Effector memory CD4-positive, alpha-beta T cell (primary cell): ENCODE data around the gene AKAP13.

Experiments used
- DNase-seq, 3 donors: peaks; one replicate each; pipeline ENCODE4 v3.0.0-alpha.2; 2020
- H3K27ac ChIP-seq: 2 replicates; pipeline ENCODE4 v1.7.0; 2013; ENCODE audit warnings: mild to moderate bottlenecking, low read length, moderate library complexity; ENCODE audit not compliant: insufficient read depth, poor library complexity, severe bottlenecking
- H3K27me3 ChIP-seq: replicated peaks from 2 replicates; pipeline ENCODE4 v1.7.0; 2013; ENCODE audit warnings: mild to moderate bottlenecking, low read length; ENCODE audit not compliant: insufficient read depth, control insufficient read depth, poor library complexity, severe bottlenecking
- H3K36me3 ChIP-seq: 2 replicates; pipeline ENCODE4 v1.7.0; 2013; ENCODE audit warnings: mild to moderate bottlenecking, low read length, moderate library complexity; ENCODE audit not compliant: control insufficient read depth, insufficient read depth
- H3K4me1 ChIP-seq: 2 replicates; pipeline ENCODE4 v1.7.0; 2013; ENCODE audit warnings: low read length, mild to moderate bottlenecking; ENCODE audit not compliant: control insufficient read depth, insufficient read depth, poor library complexity, severe bottlenecking
- H3K4me3 ChIP-seq: 2 replicates; pipeline ENCODE4 v1.7.0; 2013; ENCODE audit warnings: low read length, low read depth, mild to moderate bottlenecking; ENCODE audit not compliant: insufficient read depth, poor library complexity, severe bottlenecking
- H3K9me3 ChIP-seq: 2 replicates; pipeline ENCODE4 v1.7.0; 2013; ENCODE audit warnings: mild to moderate bottlenecking, low read length, moderate library complexity; ENCODE audit not compliant: control insufficient read depth

AKAP13 gene

DNA sequence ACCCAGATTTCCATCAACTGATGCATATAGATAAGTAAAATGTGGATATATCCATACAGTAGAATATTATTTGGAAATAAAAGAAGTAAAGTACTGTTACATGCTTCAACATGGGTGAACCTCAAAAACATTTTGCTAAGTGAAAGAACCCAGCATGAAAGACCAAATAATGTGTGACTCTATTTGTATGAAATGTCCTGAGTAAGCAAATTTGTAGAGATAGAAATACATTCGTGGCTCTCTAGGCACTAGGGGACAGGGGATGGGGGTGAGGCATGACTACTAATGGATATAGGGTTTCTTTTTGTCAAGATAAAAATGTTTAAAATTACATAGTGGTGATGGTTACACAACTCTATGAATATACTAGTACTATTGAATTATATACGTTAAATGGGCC, 250.6 kb downstream of the AKAP13 start:
- H3K4me3 ChIP-seq, result no peak overlapping the region
- H3K27ac ChIP-seq, result no peak overlapping the region
- DNase-seq, result no peak
- no peaks in the 10 kb centered on the region for H3K36me3 ChIP-seq
- no peaks in the 10 kb centered on the region for H3K27me3 ChIP-seq
- H3K9me3 ChIP-seq, result no peaks in the 10 kb centered on the region
- peaks cover 13% of the 10 kb centered on the region for H3K4me1 ChIP-seq

DNA sequence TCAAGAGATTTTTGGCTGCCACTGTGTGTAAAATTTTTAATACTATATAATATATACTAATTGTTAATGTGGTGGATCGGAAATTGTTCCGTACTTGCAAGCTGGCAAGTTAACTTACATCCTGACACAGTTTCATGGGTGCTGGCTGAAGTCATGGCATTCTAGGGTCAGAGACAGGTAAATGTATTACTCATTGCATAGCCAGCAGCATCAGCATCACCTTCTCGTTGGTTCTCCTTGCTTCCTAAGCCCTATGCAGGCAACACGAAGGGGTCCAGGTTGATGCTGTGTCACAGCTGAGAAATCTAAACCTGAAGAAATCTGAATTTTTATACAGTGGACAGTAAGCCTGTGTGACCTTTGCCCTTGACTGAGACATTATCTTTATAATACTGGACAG, 251.6 kb downstream of the AKAP13 start:
- peaks cover 4% of the 10 kb centered on the region for H3K4me1 ChIP-seq
- H3K4me3 ChIP-seq, result no peak overlapping the region
- no peaks in the 10 kb centered on the region for H3K27me3 ChIP-seq
- no peaks in the 10 kb centered on the region for H3K36me3 ChIP-seq
- no peak overlapping the region for H3K27ac ChIP-seq
- H3K9me3 ChIP-seq, result no peaks in the 10 kb centered on the region
- DNase-seq, result no peak

DNA sequence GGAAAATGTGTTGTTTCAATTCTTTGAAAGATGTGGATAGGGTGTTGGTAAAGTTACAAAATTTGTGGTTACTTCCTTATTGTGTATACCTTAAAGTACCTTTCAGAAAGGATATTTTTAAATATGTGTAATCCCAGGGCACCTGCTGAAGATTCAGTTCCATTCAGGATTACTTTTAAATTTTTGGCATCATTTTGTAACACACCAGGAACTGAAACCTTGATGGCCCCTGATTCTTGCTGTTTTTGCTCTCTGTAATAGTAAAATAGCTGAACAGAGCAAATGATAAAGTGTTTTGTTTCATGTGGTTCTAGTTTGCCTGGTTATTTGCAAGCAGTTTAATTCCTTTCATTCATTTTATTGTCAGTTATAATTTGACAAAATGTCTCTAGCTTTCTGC, 253.5 kb downstream of the AKAP13 start:
- Histone ChIP-seq H3K4me1 (peaks cover 3% of the 10 kb centered on the region), H3K27me3 (no peaks in the 10 kb centered on the region), H3K36me3 (no peaks in the 10 kb centered on the region), H3K27ac (no peak overlapping the region), H3K9me3 (no peaks in the 10 kb centered on the region), H3K4me3 (no peak overlapping the region)
- DNase-seq, result no peak

DNA sequence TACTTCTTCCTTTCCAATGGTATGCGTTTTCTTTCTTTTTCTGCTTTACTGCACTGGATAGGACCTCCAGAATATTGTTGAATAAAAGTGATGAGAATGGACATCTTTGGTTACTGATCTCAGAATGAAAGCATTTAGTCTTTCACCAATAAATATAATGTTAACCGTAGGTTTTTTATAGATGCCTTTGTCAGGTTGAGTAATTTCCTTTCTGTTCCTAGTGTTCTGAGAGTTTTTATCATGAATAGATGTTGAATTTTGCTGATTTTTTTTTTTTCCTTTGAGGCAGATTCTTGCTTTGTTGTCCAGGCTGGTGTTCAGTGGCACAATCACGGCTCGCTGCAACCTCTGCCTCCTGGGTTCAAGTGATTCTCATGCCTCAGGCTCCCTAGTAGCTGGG, 255.9 kb downstream of the AKAP13 start:
- H3K27me3 ChIP-seq, result no peaks in the 10 kb centered on the region
- no peak overlapping the region for H3K27ac ChIP-seq
- H3K4me3 ChIP-seq, result no peak overlapping the region
- no peaks in the 10 kb centered on the region for H3K9me3 ChIP-seq
- H3K4me1 ChIP-seq, result no peaks in the 10 kb centered on the region
- DNase-seq, result no peak
- H3K36me3 ChIP-seq, result peaks cover 11% of the 10 kb centered on the region

DNA sequence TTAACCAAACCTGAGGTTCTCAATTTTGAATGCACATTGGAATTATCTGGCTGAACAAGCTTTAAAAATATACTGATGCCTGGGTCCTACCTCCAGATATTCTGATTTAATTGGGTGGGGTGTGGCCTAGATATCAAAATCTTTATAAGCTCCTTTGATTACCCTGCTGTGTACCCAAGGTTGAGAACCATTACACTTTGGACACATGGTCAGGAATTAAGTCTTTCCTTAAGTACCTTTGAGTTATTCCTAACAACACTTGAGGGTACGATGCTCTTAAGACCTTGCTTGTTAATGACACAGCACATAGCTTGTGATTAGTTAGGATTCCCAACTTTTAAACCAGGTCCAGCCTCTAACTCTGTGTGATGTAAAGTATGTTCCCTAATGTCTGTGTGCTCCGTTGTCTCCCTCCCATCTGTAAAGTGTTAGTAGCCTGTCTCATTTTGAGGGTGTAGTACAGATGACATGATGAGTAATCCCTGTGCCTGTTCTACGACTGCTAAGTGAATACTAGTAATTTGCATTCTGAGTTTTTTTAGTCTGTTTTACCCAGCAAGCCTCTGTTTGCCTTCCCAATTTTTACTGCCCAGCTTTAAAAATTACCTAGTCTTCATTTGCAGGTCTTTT, 259.5 kb downstream of the AKAP13 start:
- no peak for DNase-seq

DNA sequence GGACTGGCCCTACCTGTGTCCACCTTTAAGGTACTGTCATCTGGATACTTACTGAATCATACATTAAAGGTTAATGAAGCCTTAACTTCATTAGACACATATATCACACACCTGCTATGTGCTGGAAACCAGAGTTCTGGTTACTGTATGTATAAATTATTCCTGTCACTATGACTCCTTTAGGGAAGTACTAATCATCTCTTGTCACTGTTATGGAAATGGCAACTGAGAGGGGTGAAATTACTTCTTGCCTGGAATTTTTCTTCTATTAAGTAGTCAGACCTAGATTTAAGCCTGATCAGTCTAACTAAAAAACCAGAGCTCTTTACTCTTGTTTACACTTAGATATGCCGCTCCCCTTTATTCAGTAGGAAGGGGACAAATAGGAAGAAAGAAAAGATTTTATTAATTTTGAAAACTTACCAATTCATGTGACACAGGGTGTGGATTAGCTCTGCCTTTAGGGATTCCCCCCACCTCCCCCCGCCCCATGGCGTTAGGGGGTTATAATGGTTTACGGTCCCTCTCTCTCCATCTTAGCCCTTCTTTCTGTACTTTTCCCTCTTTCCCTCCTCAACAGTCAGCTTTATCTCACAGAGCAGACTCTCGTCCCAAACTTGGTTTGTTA, 261.8 kb downstream of the AKAP13 start:
- Histone ChIP-seq H3K9me3 (no peaks in the 10 kb centered on the region), H3K27ac (no peak overlapping the region), H3K36me3 (peaks cover 21% of the 10 kb centered on the region), H3K27me3 (no peaks in the 10 kb centered on the region), H3K4me3 (no peak overlapping the region), H3K4me1 (peaks cover 24% of the 10 kb centered on the region)
- DNase-seq, result no peak

More for the DNA sequence above, 259.5 kb downstream of the AKAP13 start:
- Histone ChIP-seq H3K9me3 (no peaks in the 10 kb centered on the region), H3K27ac (no peak overlapping the region), H3K4me1 (peaks cover 6% of the 10 kb centered on the region), H3K36me3 (peaks cover 21% of the 10 kb centered on the region), H3K27me3 (no peaks in the 10 kb centered on the region), H3K4me3 (no peak overlapping the region)

DNA sequence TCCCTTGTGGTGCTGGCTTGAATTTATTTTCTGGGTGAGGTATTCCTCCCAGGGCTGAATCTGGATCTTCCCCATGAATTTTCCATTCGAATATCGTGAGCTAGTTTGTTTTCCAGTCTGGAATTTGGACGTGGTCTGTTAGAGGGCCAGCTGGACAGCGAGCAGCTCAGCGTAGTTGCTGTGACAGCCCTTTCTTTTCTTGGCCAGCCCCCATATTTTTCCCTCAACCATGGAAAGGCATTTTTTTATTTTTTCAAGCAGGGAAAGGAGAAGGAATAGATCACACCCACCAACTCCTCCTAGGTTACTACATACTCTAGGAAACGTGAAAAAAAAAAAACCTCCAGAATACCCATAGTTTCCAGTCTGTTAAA, 262.3 kb downstream of the AKAP13 start:
- Histone ChIP-seq H3K27ac (no peak overlapping the region), H3K4me1 (peaks cover 26% of the 10 kb centered on the region), H3K36me3 (peaks cover 21% of the 10 kb centered on the region), H3K27me3 (no peaks in the 10 kb centered on the region), H3K9me3 (no peaks in the 10 kb centered on the region), H3K4me3 (no peak overlapping the region)
- no peak for DNase-seq

DNA sequence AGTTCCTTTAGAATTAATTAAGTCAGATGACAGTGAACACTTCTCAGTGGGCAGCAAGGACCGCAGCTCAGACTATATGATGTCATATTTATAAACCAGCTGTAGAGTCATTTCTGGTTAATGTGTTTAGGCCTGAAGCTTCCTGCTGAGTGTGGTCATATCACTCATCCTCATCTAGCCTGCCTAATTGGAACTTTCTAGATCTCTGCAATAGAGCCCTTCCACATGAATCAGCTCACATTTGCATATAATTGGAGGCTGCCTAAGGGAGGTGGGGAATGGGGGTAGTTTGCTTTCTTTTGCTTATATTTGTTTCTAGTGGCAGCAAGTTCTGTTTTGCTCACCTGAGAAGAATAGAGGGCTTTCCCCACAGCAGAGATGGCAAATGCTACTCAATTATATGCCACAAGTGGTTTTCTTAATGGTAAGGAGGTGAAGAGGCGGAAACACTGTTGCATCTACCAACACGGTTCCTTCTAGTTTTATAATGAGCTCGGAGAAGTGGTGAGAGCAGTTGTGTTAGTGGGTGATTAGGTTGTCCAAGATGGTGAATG, 266.2 kb downstream of the AKAP13 start:
- H3K27me3 ChIP-seq, result no peaks in the 10 kb centered on the region
- H3K4me3 ChIP-seq, result no peak overlapping the region
- peaks cover 30% of the 10 kb centered on the region for H3K4me1 ChIP-seq
- H3K9me3 ChIP-seq, result no peaks in the 10 kb centered on the region
- peak; percentile 16 to 39 (median 29) for DNase-seq
- H3K27ac ChIP-seq, result peak overlapping the region; percentile 46
- peaks cover 9% of the 10 kb centered on the region for H3K36me3 ChIP-seq

DNA sequence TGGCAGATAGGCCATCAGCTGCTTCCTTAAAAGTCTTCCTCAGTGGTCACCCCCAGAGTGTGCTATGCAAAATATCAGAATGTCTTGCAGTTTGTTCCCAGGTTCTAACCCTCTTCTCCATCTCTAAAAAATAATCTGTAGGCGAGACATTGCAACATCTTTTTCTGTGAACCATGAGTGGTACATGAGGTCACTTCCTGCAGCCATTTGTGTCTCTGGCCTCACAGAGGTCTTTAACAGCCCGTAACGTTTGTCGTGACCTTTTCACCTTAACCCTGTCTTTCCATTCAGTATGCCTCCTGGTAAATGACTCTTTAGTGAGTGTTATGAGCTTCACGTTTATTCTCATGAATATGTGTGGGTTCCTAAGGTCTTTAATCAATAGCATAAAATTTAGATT, 269.0 kb downstream of the AKAP13 start:
- Histone ChIP-seq H3K36me3 (peaks cover 12% of the 10 kb centered on the region), H3K4me3 (no peak overlapping the region), H3K4me1 (peaks cover 26% of the 10 kb centered on the region), H3K27ac (no peak overlapping the region), H3K27me3 (no peaks in the 10 kb centered on the region), H3K9me3 (no peaks in the 10 kb centered on the region)
- DNase-seq, result no peak

DNA sequence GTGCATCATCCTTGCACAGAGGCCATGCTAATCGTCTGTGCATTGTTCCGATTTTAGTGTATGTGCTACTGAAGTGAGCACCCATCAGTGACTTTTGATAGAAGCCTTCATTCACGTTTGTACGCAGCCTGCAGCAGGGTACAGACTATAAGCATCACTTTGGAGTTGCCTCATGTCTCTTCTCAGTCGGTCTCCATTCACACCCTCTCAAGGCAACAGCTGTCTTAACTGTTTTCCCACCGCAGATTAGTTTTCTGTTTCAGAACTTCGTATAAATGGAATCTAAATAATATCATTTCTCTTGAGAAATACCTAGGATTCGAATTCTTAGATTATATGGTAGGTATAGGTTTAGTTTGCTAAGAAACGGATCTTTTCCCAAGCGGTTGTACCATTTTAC, 271.1 kb downstream of the AKAP13 start:
- no peak for DNase-seq
- H3K9me3 ChIP-seq, result no peaks in the 10 kb centered on the region
- H3K36me3 ChIP-seq, result peaks cover 29% of the 10 kb centered on the region
- no peaks in the 10 kb centered on the region for H3K27me3 ChIP-seq
- no peak overlapping the region for H3K4me3 ChIP-seq
- H3K4me1 ChIP-seq, result peaks cover 8% of the 10 kb centered on the region
- no peak overlapping the region for H3K27ac ChIP-seq
